ENCODE data around the gene ELMOD3.
"Not testable (repeated sequence)": the region's sequence is repeated elsewhere in the genome, so short reads cannot be mapped to it uniquely, and the experiment has no call there.

ELMOD3 gene

GRCh38 chr2:85376291-85377065 is 21.9 kb downstream of the ELMOD3 start:
- DNase-seq (ENCODE audit: low spot score): no peak

GRCh38 chr2:85377083-85377482 is 22.5 kb downstream of the ELMOD3 start:
- DNase-seq (ENCODE audit: low spot score): no peak

GRCh38 chr2:85378257-85378656 is 23.7 kb downstream of the ELMOD3 start:
- no peak for DNase-seq (ENCODE audit: low spot score)

GRCh38 chr2:85380048-85380447 is 25.5 kb downstream of the ELMOD3 start:
- no peak for DNase-seq (ENCODE audit: low spot score)

- not testable (repeated sequence) for DNase-seq (ENCODE audit: low spot score)
These were observed 28.6 kb downstream of the ELMOD3 start for GRCh38 chr2:85383151-85383550.

- no peak for DNase-seq (ENCODE audit: low spot score)
These were observed 29.3 kb downstream of the ELMOD3 start for GRCh38 chr2:85383850-85384249.

- no peak for DNase-seq (ENCODE audit: low spot score)
These were observed 31.2 kb downstream of the ELMOD3 start for GRCh38 chr2:85385746-85386145.

- DNase-seq (ENCODE audit: low spot score): no peak
These were observed 33.2 kb downstream of the ELMOD3 start for GRCh38 chr2:85387754-85388153.

- no peak for DNase-seq (ENCODE audit: low spot score)
These were observed 34.4 kb downstream of the ELMOD3 start for GRCh38 chr2:85388878-85389538.

GRCh38 chr2:85390941-85391669 is 36.5 kb downstream of the ELMOD3 start:
- no peak for DNase-seq (ENCODE audit: low spot score)

- no peak for DNase-seq (ENCODE audit: low spot score)
These were observed 39.3 kb downstream of the ELMOD3 start for GRCh38 chr2:85393836-85394235.

GRCh38 chr2:85394261-85394681 is 39.7 kb downstream of the ELMOD3 start:
- DNase-seq (ENCODE audit: low spot score): peak; percentile 86

GRCh38 chr2:85394976-85395375 is 40.4 kb downstream of the ELMOD3 start:
- DNase-seq (ENCODE audit: low spot score): no peak

- no peak for DNase-seq (ENCODE audit: low spot score)
These were observed 41.4 kb downstream of the ELMOD3 start for GRCh38 chr2:85395912-85396475.

GRCh38 chr2:85396531-85397470 is 42.2 kb downstream of the ELMOD3 start:
- no peak for DNase-seq (ENCODE audit: low spot score)

- no peak for DNase-seq (ENCODE audit: low spot score)
These were observed 43.4 kb downstream of the ELMOD3 start for GRCh38 chr2:85397925-85398331.

- DNase-seq (ENCODE audit: low spot score): no peak
These were observed 44.0 kb downstream of the ELMOD3 start for GRCh38 chr2:85398426-85399182.

- no peak for DNase-seq (ENCODE audit: low spot score)
These were observed 44.5 kb downstream of the ELMOD3 start for GRCh38 chr2:85399183-85399455.

GRCh38 chr2:85400023-85400422 is 45.5 kb downstream of the ELMOD3 start:
- no peak for DNase-seq (ENCODE audit: low spot score)

- no peak for DNase-seq (ENCODE audit: low spot score)
These were observed 46.2 kb downstream of the ELMOD3 start for GRCh38 chr2:85400541-85401463.
